HEK293 (cell line): ENCODE results near the gene BCAS3.

Experiments used
- FEZF1 ChIP-seq: fragments of 450-650 bp; formaldehyde crosslinking; IDR thresholded peaks from 2 replicates; pipeline ENCODE4 v1.5.1; 2016; ENCODE audit warnings: missing biosample characterization, missing genetic modification characterization
- ZNF157 ChIP-seq: fragments of 450-650 bp; formaldehyde crosslinking; IDR thresholded peaks from 2 replicates; pipeline ENCODE4 v1.5.1; 2016; ENCODE audit warnings: missing biosample characterization, missing genetic modification characterization
- ZNF23 ChIP-seq: fragments of 450-650 bp; formaldehyde crosslinking; IDR thresholded peaks from 2 replicates; pipeline ENCODE4 v1.5.1; 2016; ENCODE audit warnings: missing biosample characterization, missing genetic modification characterization, borderline replicate concordance
- ZNF404 ChIP-seq: fragments of 450-650 bp; formaldehyde crosslinking; IDR thresholded peaks from 2 replicates; pipeline ENCODE4 v1.5.1; 2017; ENCODE audit warnings: missing biosample characterization, missing genetic modification characterization
- TF ChIP-seq, protein P1 (sequence below): fragments of 450-650 bp; formaldehyde crosslinking; IDR thresholded peaks from 2 replicates; pipeline ENCODE4 v1.5.1; 2016; ENCODE audit warnings: missing biosample characterization, missing genetic modification characterization

DNA sequence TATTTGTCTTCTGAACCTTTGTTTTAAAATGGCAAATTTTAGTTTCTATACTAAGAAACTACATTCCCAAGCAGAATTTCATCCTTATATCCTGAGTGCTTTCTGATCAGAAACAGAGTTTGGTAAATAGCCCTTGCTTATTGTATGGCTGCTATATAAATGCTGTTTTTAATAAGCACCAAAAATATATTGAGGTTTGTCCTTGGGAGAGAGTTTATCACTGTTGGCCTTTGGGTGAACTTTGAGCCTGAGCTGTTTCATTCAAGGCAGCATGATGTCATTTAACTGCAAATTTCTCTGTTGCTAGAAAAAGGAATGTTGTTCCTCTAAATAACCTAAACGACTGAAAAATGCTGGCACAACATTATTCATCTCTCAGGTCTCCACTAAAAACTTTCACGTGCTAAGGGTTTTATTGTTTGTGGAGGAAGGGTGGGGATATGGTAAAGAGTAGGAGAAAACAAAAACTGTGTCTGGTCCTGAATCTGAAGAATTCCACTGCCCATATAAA, 387.7 kb downstream of the BCAS3 start:
- TF ChIP-seq ZNF157 (tag by site-specific recombination) (no peak), ZNF23 (tag by site-specific recombination) (no peak), FEZF1 (no peak), ZNF404 (no peak)
- TF ChIP-seq, protein P1, sequence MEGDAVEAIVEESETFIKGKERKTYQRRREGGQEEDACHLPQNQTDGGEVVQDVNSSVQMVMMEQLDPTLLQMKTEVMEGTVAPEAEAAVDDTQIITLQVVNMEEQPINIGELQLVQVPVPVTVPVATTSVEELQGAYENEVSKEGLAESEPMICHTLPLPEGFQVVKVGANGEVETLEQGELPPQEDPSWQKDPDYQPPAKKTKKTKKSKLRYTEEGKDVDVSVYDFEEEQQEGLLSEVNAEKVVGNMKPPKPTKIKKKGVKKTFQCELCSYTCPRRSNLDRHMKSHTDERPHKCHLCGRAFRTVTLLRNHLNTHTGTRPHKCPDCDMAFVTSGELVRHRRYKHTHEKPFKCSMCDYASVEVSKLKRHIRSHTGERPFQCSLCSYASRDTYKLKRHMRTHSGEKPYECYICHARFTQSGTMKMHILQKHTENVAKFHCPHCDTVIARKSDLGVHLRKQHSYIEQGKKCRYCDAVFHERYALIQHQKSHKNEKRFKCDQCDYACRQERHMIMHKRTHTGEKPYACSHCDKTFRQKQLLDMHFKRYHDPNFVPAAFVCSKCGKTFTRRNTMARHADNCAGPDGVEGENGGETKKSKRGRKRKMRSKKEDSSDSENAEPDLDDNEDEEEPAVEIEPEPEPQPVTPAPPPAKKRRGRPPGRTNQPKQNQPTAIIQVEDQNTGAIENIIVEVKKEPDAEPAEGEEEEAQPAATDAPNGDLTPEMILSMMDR (tag by site-specific recombination), result no peak
